ENCODE data around the gene PNPLA7.

Gene PNPLA7

GRCh38 chr9:137459152-137459600, 91.0 kb downstream of the PNPLA7 start, which contains the start of gene NSMF:
TSS of gene NSMF (minus strand) at chr9:137459334. CDS start at chr9:137459102, 232 bp downstream.
- no peak for TF ChIP-seq CTCF (IDR thresholded peaks at IDR 0.05)

DNA sequence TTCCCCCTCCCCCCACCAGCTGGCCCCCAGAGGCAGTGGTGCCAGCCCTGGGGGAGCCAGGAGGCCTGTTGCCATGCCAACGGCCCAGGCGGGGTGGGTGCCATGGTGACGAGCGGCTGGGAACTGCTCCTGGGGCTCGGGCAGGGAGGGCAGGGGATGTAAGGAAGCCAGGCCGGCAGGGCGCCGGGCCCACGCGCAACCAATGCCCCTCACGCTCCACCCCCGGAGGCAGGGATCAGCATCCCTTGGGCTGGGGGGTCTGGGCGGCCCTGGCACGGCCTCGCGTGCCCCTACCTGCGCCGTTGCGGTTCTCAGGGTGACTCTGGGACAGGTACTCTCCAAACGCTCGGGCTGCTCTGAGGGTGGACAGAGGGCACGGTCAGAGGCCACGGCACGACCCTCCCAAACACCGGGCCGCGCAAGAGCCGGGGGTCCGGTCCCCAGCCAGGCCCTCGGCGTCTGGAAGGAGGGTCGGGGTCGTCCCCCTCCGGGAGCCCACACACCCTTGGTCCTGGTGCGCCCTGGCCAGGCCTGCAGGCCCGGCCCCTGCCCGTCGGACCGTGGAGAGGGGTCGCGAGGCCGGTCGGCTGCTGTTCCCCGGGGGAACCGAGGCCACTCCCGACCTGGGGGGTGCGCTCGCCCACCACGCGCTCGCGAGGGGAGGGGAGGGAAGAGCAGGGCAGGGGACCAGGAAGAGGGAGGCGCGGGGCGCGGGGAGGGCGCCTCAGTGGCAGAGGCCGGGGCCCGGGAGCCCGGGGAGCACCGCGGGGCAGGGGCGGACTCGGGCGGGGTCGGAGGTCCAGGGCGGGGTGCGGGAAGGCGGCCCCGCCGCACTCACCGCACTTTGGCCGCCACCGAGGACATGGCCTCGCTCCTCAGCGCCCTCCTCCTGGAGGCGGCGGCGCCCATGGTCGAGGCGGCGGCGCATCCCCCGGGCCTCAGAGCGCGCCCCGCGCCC, 91.7 kb downstream of the PNPLA7 start:
- no peak for TF ChIP-seq CTCF (IDR thresholded peaks at IDR 0.05)

GRCh38 chr9:137457406-137458193, 92.6 kb downstream of the PNPLA7 start:
- TF ChIP-seq CTCF (IDR thresholded peaks at IDR 0.05): no peak

DNA sequence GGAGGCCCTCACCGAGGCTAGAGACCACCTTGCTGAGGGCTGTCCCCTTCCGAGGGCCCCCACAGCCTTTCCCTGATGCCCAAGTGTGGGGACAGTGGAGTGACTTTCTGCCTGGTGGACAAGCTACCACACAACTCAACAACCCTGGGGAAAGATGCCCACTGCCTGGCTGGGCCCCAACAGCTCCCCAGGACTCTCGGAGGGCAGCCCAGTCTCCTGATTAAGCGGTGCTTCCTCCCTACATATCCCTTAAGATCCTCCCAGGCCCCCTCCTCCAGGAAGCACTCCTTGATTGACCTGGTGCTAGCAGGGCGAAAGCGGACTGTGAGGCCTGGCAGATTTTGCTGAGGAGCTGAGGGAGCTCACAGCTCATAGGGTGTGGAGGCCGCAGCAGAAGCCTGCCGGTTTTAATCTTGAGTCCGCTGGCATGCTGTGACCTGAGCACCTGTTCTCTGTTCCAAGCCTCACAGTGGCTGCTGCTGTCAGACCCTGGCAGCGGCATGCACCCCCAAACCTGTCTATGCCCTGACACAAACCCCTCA, 93.3 kb downstream of the PNPLA7 start:
- TF ChIP-seq CTCF (IDR thresholded peaks at IDR 0.05): no peak

GRCh38 chr9:137456061-137456863, 93.9 kb downstream of the PNPLA7 start:
- TF ChIP-seq CTCF (IDR thresholded peaks at IDR 0.05): no peak

GRCh38 chr9:137455359-137455991, 94.7 kb downstream of the PNPLA7 start:
- TF ChIP-seq CTCF (IDR thresholded peaks at IDR 0.05): no peak
